ENCODE results near the gene TFAP2C. TPM values are rescaled to one million over a fixed set of nuclear protein-coding genes. Genes with fewer than 3 reads are reported as not detected.

The TFAP2C gene
- total and polyA plus RNA-seq, 4 donors: 2.6 to 6.3 (median 4.5) TPM

DNA sequence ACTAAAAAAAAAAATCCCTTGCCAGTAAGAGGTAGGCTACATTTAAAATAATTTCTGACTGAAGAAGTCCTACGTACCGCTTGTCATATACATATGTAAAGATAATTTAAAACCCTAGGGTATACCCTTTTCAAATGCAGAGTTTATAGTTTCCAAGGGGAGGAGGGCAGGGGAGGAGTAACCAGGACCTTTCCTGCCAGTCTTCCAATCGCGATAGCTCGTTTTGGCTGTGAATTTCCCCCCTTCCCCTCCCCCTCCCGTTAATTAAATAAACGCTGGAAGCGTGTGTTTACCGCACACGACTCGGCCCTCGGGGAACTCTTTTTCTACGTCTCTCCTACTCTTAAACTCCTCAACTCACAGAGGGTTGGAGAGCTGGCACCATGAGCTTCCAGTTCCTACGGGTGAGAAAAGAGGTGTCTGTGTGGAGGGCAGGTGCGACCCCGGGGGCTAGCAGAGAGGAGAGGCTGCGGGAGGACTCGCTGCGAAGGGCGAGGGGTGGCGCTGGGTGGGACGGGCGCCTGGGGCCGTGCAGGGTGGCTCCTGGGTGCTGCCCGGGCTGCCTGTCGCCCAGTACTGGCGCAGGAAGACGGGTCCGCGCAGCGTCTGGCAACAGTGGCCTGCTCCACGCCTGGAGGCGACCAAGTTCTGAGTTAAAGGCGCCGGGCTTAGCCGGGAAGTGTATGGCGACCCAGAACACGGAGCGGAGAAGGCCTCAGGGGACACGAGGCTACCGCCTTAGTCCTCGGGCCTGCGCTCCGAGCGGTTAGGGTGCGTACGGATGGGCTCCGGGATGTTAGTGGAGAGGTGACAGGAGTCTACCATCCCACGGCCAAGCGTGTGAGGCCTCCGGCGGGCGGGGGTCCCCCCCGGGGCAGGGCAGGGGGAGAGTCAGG lies 4.1 kb upstream of the TFAP2C start:
- Histone ChIP-seq H3K9ac (ENCODE audit: insufficient read depth in 1 of 2, low read length in 2 of 2) (no peak overlapping the region), H3K4me1 (ENCODE audit: control insufficient read depth in 5 of 5, insufficient read depth in 5 of 5, low read length in 5 of 5) (peaks cover 0 to 22% (median 5%) of the 10 kb centered on the region in 5 donors), H3K9me3 (ENCODE audit: control insufficient read depth in 4 of 4, insufficient read depth in 3 of 4, low read length in 3 of 4) (peaks cover 0 to 5% (median 0%) of the 10 kb centered on the region in 4 donors), H3K27me3 (ENCODE audit: control insufficient read depth in 3 of 3, insufficient read depth in 3 of 3, low read length in 2 of 3) (peaks cover 33 to 60% (median 49%) of the 10 kb centered on the region in 3 donors), H3K4me3 (no peak overlapping the region), H3K27ac (ENCODE audit: low read depth in 1 of 2, low read length in 1 of 2) (no peak overlapping the region), H3K36me3 (ENCODE audit: control insufficient read depth in 4 of 4, insufficient read depth in 4 of 4, low read length in 4 of 4) (no peaks in the 10 kb centered on the region)
- WGBS, 2 donors: 5% methylated on average over 50 to 54 of the region's 54 CpGs
- DNase-seq: no peak
- TF ChIP-seq, protein P1, sequence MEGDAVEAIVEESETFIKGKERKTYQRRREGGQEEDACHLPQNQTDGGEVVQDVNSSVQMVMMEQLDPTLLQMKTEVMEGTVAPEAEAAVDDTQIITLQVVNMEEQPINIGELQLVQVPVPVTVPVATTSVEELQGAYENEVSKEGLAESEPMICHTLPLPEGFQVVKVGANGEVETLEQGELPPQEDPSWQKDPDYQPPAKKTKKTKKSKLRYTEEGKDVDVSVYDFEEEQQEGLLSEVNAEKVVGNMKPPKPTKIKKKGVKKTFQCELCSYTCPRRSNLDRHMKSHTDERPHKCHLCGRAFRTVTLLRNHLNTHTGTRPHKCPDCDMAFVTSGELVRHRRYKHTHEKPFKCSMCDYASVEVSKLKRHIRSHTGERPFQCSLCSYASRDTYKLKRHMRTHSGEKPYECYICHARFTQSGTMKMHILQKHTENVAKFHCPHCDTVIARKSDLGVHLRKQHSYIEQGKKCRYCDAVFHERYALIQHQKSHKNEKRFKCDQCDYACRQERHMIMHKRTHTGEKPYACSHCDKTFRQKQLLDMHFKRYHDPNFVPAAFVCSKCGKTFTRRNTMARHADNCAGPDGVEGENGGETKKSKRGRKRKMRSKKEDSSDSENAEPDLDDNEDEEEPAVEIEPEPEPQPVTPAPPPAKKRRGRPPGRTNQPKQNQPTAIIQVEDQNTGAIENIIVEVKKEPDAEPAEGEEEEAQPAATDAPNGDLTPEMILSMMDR (IDR thresholded peaks at IDR 0.05; ENCODE audit: control extremely low read depth, extremely low read depth): no peak
- no peak for ATAC-seq (ENCODE audit: insufficient read depth, low FRiP score)

DNA sequence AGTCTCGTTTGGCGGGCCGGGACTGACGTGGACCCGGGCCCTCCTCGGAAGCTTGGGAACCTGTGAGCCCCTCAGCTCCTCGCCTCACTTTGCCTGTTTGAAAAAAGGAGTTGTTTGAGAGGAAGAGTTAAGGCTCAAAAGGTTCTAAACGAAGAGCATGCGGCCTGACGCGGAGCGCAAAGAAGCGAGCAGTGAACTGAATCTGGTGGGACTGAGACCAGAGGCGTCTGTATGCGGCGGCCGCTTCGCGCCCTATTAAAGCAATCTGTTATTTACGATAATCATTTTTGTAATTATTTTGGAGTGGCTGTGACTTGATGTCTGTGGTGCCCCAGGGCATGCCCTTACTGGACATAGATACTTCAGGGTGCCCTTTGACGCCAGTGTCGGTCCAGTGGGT lies 3.3 kb upstream of the TFAP2C start:
- Histone ChIP-seq H3K4me1 (ENCODE audit: control insufficient read depth in 5 of 5, insufficient read depth in 5 of 5, low read length in 5 of 5) (peaks cover 0 to 24% (median 5%) of the 10 kb centered on the region in 5 donors), H3K9me3 (ENCODE audit: control insufficient read depth in 4 of 4, insufficient read depth in 3 of 4, low read length in 3 of 4) (peaks cover 0 to 7% (median 0%) of the 10 kb centered on the region in 4 donors), H3K36me3 (ENCODE audit: control insufficient read depth in 4 of 4, insufficient read depth in 4 of 4, low read length in 4 of 4) (no peaks in the 10 kb centered on the region), H3K27ac (ENCODE audit: low read depth in 1 of 2, low read length in 1 of 2) (no peak overlapping the region), H3K4me3 (no peak overlapping the region), H3K27me3 (ENCODE audit: control insufficient read depth in 3 of 3, insufficient read depth in 3 of 3, low read length in 2 of 3) (peaks cover 38 to 64% (median 51%) of the 10 kb centered on the region in 3 donors), H3K9ac (ENCODE audit: insufficient read depth in 1 of 2, low read length in 2 of 2) (no peak overlapping the region)
- no peak for ATAC-seq (ENCODE audit: insufficient read depth, low FRiP score)
- no peak for DNase-seq
- WGBS, 2 donors: 10 to 14% methylated on average over 22 of the region's 22 CpGs
- TF ChIP-seq, protein P1 (IDR thresholded peaks at IDR 0.05; ENCODE audit: control extremely low read depth, extremely low read depth): no peak

DNA sequence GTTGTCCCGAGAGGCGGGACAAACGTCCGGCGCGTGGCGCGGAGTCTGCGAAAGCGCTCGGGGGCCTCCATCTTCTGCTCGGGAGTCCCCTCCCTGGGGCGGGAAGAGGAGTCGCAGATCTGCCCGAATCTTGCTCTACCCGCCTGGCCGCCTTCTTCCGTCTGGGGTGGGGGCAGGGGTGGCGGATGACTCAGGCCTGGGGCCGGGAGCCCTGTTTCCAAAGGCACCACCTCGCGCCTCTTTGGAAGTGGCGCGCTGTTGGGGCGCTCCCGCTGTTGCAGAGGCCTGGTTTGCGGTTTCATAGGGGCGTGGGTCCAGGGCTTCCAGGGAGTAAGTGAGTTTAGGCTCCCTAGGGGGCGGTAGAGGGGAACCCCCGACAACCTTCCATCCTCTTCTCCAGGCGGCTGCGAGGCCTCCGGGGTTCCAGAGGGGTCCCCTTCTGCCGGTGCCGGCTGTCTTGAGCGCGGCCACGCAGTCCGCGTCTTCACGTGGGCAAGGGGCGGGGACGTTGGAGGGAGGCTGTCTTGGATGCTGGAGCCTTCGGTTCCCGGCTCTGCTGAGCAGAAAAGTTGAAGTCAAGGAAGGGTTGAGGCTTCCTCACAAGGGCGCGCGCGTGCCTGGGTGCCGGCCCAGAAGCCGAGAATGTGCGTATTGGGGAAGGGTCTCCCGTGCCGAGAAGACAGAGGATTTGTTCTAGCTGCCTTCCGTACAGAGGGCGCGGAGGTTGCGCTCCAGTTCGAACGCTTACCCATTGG lies 2.6 kb upstream of the TFAP2C start:
- H3K4me1 ChIP-seq (ENCODE audit: control insufficient read depth in 5 of 5, insufficient read depth in 5 of 5, low read length in 5 of 5): peaks cover 0 to 25% (median 5%) of the 10 kb centered on the region in 5 donors
- H3K9ac ChIP-seq (ENCODE audit: insufficient read depth in 1 of 2, low read length in 2 of 2): no peak overlapping the region
- no peak overlapping the region for H3K4me3 ChIP-seq
- peak; percentile 40 to 53 (median 51) for DNase-seq
- ATAC-seq (ENCODE audit: insufficient read depth, low FRiP score): no peak
- peaks cover 0 to under 1% (median 0%) of the 10 kb centered on the region in 4 donors for H3K36me3 ChIP-seq (ENCODE audit: control insufficient read depth in 4 of 4, insufficient read depth in 4 of 4, low read length in 4 of 4)
- H3K27me3 ChIP-seq (ENCODE audit: control insufficient read depth in 3 of 3, insufficient read depth in 3 of 3, low read length in 2 of 3): peaks cover 38 to 65% (median 54%) of the 10 kb centered on the region in 3 donors
- peaks cover 0 to 9% (median 0%) of the 10 kb centered on the region in 4 donors for H3K9me3 ChIP-seq (ENCODE audit: control insufficient read depth in 4 of 4, insufficient read depth in 3 of 4, low read length in 3 of 4)
- no peak overlapping the region for H3K27ac ChIP-seq (ENCODE audit: low read depth in 1 of 2, low read length in 1 of 2)
- TF ChIP-seq, protein P1 (IDR thresholded peaks at IDR 0.05; ENCODE audit: control extremely low read depth, extremely low read depth): no peak
- 3 to 4% methylated on average over 60 of the region's 60 CpGs for WGBS, 2 donors
